HG03135 (cell line): ENCODE measurements around the gene MICU1.

Experiments used
- ATAC-seq: cut with Tn5 transposase; IDR thresholded peaks from one replicate; pipeline ENCODE4 v1.9.1; 2021; ENCODE audit warnings: mild to moderate bottlenecking, moderate library complexity; ENCODE audit not compliant: unreplicated experiment

Gene MICU1

DNA sequence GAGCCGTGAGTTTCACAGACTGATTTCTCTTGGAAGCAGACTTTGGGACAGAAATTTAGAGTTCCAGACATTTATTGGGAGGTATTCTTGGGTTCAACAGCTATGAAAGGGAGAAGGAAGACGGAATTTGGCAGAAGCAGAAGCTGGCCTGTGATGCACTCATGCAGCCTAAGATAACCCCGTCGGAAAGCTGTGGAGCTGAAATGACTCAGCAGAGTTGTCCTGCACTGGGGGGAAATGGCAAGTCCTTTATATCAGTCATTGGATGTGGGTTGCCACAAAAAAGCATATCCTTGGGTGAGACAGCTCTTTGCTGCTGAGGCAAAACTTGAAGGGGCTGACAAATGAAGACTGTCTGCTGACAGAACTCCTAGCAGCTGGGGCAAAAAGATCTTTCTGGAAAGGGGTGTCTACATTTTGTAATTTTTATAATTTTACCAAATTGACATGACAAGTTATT, 11.5 kb upstream of the MICU1 start:
- no peak for ATAC-seq

DNA sequence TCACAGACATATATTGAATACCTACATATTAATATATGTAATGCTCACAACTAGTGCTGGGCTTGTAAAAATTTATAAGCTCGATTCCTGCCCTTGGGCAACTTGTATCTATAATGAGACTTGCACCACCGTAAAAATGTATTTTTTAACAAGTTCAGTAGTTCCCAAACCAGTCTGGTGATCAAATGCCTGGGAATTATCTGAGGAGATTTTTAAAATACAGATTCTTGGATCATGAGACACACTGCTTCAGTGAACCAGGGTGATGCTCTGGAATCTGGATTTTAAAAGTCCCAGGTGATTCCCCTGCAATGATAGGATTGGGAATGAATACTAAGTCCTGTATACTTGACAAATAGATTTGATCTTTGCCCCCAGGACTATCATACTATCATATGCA, 4.3 kb upstream of the MICU1 start:
- ATAC-seq, result no peak

DNA sequence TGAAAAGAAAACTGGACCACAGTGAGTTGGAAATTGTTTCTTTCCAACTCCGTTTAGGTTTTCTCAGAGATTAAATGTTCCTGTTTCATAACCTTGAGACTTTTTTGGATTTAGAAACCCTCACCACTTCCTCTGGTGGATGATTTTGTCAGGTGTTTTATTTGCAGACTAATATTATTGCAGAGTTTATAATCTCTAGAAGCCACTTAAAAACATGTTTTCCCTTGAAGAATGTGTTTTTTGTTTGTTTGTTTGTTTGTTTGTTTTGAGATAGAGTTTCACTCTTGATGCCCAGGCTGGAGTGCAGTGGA, 520 bp upstream of the MICU1 start:
- ATAC-seq, result no peak

DNA sequence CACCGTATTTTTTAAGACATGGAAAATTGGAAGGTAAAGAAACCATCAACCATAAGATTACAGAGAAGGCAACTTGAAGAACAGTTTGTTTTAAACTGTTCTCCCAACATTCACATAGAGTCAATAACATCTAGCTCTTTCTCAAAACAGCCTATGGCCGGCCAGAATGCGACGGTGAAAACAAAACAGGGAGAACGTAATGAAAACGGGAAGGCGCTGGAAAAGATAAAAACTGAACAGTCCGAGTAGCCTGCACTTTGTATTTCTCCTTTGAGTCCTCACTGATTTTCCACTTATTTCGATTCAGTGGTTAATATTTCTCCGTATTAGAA, 637 bp downstream of the MICU1 start:
- no peak for ATAC-seq

DNA sequence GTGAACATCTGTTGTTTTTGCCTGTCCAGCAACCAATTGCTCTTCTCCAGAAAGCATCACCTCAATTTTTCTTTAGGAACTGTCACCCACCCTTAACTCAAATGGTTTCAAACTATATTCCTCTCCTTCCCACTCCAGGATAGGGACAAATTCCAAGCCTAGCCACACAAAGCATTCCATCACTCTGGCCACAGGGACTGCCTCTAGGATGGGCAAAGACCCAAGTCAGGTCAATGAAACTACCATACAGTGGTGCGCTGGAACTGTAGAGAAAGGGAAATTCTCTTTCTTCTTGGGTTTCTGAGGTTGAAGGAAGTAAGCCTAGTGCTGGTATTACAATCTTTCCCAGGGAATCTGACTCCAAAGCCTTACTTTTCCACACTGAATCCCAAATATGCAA, 3.6 kb downstream of the MICU1 start:
- no peak for ATAC-seq

DNA sequence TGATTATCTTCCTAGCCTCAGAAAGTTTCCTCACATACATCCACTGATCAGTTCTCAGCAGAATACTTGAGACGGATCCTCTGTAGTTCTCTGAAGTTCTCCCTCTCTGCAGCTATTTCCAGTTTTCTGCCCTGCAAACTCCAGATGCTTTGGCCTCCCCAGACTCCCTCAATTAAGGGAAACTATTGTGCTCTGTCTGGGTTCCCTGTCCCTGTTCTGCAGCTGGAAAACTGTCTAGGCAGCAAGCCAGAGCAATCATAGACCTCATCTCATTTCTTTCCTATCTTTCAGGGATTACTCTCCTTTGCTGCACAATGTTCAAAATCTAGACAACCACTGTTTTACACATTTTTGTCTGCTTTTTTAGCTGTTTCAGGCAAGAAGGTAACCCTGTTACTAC, 9.2 kb downstream of the MICU1 start:
- ATAC-seq, result no peak

DNA sequence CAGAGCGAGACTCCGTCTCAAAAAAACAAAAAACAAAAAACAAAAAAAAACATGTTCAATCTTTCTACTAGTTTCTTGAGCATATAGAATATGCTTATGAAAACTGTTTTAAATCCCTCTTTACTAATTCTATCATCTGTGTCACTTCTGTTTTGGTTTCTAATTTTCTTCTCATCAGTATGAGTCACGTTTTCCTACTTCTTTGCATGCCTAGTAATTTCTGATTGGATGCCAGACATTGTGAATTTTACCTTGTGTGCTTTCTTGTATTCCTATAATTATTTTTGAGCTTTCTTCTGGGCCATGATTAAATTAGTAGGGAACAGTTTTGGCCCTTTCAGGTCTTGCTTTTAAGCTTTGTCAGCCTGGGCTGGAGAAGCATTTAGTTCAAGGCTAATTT, 9.9 kb downstream of the MICU1 start:
- no peak for ATAC-seq

DNA sequence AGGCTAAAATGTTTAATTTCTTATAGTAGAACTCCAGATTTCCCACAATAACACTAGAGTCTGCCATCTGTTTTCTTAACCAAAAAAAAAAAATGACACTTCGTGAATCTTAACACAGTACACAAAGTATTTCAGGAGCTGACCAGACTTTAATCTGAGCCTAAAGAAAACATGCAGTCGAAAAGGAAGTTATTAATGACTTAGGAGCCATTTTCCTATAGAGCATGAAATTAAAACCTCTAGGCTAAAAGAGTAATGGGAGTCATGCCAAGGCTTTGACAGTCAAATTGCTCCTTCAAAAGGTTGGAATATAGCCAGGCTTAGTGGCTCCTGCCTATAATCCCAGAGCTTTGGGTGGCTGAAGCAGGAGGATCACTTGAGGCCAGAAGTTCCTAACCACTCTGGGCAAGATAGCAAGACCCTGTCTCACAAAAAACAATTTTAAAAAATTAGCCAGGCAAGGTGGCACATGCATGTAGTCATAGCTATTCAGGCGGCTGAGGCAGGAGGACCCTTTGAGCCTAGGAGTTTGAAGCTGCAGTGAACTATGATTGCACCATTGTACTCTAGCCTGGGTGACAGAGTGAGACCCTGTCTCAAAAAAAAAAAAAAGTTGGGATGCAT, 13.6 kb downstream of the MICU1 start:
- no peak for ATAC-seq

DNA sequence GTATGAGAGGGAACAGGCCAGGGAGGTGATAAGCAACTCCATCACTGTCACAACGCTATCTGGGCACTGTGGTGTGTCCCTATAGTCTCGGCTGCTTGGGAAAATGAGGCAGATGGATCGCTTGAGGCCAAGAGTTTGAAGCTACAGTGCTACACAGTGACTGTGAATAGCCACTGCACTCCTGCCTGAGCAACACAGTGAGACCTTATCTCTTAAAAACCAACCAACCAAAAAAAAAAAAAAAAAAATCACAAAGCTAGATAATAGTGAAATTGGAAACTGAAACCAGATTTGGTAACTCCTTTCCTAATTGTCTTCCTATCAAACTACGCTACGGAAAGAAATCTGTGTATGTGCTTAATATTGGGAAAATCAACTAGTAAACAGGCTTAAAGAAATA, 14.1 kb downstream of the MICU1 start:
- no peak for ATAC-seq

DNA sequence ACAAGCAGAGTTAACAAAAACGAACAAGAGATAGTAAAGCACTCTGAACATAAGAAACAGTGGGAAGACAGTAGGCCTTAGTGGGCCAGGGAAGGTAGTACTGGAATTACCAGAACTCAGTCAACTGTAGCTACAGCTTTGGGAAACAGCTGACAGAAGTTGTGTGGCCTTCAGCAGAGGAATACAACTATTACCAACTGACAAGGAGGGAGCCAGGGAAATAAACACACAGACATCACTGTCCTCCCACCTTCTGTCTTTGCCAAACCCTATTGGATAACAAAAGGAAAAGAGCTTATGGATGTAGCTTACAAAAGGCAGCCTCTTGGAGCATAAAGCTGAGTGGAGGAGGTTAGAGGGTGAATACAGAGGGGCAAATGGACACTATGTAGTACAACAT, 15.4 kb downstream of the MICU1 start:
- no peak for ATAC-seq

DNA sequence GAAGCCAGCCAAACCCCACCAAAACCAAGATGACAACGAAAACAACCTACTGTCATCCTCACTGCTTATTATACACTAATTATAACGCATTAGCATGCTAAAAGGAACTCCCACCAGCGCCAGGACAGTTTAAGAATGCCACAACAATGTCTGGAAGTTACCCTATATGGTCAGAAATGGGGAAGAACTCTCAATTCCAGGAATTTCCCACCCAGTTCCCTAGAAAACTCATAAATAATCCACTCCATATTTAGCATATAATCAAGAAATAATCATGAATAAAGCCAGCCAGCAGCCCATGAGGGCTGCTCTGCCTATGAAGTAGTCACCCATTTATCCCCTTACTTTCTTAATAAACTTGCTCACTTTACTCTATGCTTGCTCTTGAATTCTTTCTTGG, 20.8 kb downstream of the MICU1 start:
- ATAC-seq, result no peak

DNA sequence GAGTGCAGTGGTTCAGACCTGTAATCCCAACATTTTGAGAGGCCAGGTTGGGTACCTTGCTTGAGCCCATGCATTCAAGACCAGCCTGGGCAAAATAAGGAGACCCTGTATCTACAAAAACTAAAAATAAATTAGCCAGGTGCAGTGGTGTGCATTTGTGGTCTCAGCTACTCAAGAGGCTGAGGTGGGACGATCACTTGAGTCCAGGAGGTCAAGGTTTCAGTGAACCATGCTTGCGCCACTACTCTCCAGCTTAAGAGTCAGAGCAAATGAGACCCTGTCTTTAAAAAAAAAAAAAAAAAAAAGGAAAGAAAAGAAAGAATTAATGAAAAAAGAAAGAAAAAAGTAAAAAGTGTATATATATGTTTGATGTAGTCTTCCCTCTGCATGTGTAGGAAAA, 24.7 kb downstream of the MICU1 start:
- ATAC-seq, result no peak

DNA sequence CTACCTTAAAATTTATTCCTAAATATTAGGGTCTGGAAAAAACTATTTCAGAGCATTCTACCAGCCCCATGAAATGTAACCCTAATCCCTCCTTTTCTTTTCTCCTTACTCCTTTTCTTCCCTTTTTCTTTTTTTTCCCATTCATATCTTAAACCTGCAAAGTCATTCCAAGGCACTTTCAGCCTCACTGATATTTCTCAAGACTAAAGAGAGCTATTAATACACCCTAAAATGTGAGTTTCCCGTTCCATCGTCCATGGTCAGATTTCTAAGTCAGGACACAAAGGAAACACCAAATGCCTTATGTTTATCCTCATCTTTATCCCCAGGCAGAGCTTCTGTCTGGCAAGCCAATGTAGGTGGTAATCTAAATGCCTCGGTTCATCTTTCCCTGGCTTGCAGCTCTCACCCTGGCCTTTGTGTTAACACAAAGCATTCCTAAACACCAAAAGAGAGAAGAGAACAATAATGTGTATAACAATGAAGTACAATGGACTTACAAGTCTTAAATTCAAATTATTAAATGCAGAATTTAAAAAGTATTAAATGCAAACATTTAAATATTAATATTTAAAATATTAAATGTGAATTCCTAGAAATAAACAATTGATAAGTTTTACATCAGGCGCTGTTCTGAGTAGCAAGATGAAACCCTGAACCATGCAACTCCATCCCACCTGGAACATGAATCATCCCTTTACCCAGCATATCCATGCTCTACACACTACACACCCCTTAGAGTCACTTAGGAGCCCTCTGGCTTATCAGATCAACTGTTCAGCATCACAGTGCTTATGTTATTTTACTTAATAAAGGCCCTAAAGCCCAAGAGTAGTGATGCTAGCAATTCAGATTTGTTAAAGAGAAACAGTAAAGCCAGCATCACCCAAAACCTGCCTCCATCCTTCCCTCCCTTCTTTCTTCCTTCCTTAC, 26.8 kb downstream of the MICU1 start:
- no peak for ATAC-seq

DNA sequence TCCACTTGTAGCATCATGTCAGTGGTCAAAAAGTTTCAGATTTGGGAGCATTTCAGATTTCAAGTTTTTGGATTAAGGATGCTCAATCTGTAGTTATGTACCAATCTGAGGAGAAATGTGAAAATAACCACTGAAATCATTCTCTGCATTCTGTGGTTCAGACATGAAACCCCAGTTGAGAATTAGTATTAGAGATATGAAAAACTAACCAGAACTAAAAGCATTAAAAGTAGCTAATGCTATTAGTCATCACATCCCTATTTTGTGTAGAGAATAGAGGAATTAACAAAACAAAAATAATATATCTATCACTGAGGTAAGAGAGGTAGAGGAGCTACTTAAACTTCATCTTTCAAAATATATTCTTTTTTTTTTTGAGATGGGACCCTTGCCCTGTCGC, 28.0 kb downstream of the MICU1 start:
- no peak for ATAC-seq

DNA sequence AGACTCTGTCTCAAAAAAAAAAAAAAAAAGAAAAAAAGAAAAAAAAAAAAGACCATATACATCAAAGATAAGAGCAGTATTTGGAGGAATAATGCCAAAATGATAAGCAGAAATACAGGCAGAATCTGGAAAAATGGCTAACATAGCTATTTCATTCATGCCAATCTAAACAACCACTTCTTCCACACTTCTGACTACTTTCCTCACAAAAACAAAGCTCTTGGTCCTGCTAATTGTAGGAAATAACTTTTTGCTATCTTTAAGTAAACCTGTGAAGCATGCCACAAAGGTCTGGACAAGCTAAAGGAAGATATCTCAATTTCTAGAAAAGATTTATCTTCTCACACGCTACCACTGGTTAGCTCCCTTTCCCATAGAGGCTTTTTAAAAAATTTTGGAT, 30.4 kb downstream of the MICU1 start:
- no peak for ATAC-seq

DNA sequence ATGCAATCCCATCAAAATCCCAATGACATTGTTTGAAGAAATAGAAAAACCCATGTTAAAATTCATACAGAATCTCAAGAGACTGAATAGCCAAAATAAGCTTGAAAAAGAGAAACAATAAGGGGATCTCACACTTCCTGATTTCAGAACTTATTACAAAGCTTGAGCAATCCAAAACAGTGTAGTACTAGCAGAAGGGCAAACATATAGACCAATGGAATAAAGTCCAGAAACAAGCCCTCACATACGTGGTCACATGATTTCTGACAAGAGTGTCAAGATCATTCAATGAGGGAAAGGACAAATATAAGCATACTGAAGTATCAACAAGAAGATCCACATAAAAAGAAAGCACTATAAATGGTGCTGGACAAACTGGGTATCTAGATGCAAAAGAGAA, 31.9 kb downstream of the MICU1 start:
- ATAC-seq, result no peak

DNA sequence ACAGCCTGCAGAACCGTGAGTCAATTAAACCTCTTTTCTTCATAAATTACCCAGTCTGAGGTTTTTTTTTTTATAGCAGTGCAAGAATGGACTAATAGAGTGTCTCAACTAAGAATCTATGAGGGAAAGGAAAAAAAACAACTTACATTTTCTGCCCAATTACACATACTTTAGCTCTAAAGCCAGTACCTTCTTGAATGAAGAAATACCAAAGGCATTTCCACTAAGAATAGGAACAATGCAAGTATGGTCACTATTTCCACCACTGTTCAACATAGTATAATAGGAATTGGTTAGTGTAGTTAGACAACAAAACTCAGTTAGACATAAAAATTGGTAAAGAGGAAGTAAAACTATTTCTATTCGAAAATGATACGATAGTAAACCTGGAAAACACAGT, 37.6 kb downstream of the MICU1 start:
- no peak for ATAC-seq

DNA sequence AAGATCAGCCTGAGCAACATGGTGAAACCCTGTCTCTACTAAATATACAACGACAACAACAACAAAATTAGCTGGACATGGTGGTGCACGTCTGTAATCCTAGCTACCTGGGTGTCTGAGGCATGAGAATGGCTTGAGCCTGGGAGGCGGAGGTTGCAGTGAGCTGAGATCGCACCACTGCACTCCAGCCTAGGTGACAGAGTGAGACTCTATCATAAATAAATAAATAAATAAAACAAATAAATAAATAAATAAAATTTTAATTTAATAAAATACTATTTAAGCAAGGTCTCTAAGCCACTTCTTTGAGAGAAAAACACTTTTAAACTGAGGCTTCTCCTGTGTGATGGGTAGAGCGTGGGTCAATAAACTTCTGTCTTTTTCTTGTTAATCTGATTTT, 38.3 kb downstream of the MICU1 start:
- ATAC-seq, result no peak

DNA sequence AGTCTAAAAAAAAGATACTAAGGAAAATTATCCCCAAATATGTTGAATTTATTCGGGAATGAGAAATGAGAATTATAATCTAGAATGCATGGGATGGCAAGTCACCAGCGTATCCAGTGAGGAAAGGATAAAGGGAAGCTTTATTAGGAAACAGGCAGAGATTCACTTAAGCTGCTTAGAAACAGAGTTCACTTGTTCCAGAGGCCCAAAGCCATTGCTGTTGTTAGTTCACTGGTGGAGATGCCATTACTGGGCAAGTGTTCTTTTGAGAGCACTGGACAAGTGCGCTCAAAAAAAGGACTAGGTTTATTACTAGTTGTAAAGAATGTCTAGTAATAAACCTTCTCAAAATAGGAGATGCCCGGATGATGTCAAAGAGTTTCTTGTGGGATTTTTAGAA, 51.2 kb downstream of the MICU1 start:
- ATAC-seq, result no peak

DNA sequence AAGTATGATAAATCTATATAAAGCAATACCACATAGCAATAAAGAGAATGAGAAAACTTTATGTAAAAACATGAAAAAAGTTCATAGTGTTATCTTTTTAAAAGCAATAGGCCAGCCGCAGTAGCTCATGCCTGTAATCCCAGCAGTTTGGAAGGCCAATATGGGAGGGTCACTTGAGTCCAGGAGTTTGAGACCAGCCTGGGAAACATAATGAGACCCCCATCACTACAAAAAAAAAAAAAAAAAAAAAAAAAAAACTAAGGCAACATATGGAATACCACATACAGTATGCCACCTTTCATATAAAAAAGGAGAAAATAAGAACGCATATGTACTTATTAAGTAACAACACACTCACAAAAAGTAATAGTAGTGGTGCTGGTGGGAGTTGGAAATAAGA, 52.8 kb downstream of the MICU1 start:
- no peak for ATAC-seq

DNA sequence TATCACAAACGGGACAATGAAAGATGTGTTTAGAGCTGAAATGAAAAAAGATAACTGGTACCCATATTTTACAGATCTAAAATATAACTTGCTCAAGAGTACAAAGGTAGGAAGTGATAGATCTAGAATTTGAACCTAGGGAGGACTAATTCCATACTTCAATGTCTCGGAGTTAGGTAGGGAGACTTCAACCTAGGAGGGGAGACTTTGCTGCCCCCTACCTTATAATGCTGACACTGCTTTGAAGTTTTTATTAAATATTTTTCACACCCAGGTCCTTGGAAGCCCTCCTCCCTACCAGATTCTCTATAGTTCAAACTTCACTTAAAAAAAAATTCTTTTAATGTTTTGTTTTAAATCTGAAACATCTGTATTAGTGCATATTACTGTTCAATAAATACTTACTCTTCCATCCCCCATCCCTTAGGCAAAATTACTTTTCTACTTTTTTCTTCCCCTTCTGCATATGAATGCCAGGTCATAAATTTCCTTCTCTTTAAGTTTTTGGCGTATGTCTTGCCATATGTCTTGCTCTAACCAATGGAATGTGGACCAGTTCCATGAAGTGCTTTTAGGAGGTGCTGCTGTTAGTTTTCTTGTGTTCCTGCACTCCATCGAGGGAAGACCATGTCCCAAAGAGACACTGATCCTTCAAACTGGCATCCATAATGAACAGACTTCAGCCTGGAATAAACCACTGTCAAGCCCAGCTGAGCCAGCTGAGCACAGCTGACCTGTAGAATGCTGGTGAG, 57.8 kb downstream of the MICU1 start:
- ATAC-seq, result no peak

DNA sequence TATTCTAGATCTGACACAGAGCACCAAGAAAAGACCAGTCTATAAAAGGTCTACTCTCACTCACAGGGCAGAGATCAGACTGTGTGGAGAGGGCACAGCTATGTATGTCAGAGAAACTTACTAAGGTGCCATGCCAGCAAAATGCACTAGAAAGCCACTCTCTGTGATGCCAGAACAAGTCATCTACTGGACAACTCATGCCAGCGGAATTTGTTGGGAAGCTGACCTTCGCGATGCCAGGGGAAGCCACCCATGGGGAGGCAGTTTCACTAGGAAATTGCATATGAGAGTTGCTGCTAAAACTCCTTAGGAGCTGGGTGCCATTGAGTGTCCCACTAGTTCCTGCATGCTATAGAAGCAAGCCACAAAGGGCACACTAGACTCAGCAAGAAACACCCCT, 58.5 kb downstream of the MICU1 start:
- ATAC-seq, result no peak
